Measurements from ENCODE around the gene CNGB1. TPM values are rescaled to one million over a fixed set of nuclear protein-coding genes. Genes with fewer than 3 reads are reported as not detected.

The CNGB1 gene
- total and polyA plus RNA-seq, 2 donors (not counting 1 experiment from before 2014, with no cell fraction given): not detected

DNA sequence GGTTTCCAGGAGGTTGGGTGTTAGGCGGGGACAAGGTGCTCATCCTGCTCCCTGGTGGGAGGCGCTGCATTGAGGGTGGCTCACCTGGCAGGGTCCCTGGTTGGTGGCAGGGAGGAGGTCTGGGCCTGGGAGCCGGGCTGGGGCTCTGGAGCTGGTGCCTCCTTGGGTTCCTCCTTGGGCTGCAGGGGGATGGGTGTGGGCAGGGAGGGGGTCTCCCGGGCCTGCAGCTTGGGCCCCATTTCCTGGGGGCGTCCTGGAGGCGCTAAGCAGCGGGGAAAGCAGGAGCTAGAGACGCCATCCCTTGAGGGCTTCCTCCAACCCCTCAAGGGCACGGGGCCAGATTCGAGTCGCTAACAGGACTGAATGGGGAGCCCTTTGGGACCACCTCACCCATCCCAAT is 11.1 kb downstream of the CNGB1 start:
- H3K4me1 ChIP-seq (ENCODE audit: control insufficient read depth, extremely low read depth, insufficient read depth, low read length): no peaks in the 10 kb centered on the region
- TF ChIP-seq, protein P1, sequence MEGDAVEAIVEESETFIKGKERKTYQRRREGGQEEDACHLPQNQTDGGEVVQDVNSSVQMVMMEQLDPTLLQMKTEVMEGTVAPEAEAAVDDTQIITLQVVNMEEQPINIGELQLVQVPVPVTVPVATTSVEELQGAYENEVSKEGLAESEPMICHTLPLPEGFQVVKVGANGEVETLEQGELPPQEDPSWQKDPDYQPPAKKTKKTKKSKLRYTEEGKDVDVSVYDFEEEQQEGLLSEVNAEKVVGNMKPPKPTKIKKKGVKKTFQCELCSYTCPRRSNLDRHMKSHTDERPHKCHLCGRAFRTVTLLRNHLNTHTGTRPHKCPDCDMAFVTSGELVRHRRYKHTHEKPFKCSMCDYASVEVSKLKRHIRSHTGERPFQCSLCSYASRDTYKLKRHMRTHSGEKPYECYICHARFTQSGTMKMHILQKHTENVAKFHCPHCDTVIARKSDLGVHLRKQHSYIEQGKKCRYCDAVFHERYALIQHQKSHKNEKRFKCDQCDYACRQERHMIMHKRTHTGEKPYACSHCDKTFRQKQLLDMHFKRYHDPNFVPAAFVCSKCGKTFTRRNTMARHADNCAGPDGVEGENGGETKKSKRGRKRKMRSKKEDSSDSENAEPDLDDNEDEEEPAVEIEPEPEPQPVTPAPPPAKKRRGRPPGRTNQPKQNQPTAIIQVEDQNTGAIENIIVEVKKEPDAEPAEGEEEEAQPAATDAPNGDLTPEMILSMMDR (conservative IDR thresholded peaks at IDR 0.05 in 1 of 2, IDR thresholded peaks at IDR 0.05 in 1 of 2; ENCODE audit: low read depth in 1 of 2, low read length in 2 of 2): no peak
- no peak for TF ChIP-seq EZH2 (IDR thresholded peaks at IDR 0.05; ENCODE audit: low read length, missing control alignments)
- no peaks in the 10 kb centered on the region for H3K36me3 ChIP-seq (ENCODE audit: control insufficient read depth, insufficient read depth, low read length)
- peaks cover 11% of the 10 kb centered on the region for H3K27me3 ChIP-seq (ENCODE audit: control insufficient read depth, insufficient read depth, low read length)
- no peak overlapping the region for H3K27ac ChIP-seq (ENCODE audit: insufficient read depth, low read length)
- no peaks in the 10 kb centered on the region for H4K20me1 ChIP-seq (ENCODE audit: control insufficient read depth, extremely low read depth, insufficient read depth, low read length)
- no peaks in the 10 kb centered on the region for H3K79me2 ChIP-seq (ENCODE audit: control insufficient read depth, insufficient read depth, low read length)
- no peak for DNase-seq (ENCODE audit: low read depth in 2 of 2)
- no peak overlapping the region for H3K4me3 ChIP-seq (replicated peaks in 1 of 4; ENCODE audit: control extremely low read depth in 1 of 4, insufficient read depth in 1 of 4, low read depth in 3 of 4, low read length in 4 of 4)
- H2AFZ ChIP-seq (ENCODE audit: low read length): no peak overlapping the region
- H3K9ac ChIP-seq (ENCODE audit: insufficient read depth, low read length): no peak overlapping the region
- H3K9me3 ChIP-seq (ENCODE audit: control insufficient read depth, insufficient read depth, low read depth, low read length): no peaks in the 10 kb centered on the region
- H3K4me2 ChIP-seq (ENCODE audit: extremely low read depth, insufficient read depth, low read length): no peak overlapping the region

DNA sequence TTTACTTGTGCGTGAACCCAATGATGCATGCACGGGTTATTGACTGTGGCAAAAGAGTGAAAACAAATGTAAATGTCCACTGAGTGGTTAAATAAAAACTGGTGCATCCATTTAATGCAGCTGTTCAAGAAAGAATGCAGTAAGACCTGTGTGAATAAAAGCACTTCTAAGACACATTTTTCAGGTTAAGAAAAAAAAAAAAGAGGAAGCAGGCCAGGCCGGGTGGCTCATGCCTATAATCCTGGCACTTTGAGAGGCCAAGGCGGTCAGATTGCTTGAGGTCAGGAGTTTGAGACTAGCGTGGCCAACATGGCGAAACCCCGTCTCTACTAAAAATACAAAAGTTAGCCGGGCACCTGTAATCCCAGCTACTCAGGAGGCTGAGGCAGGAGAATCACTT is 11.8 kb downstream of the CNGB1 start:
- peaks cover 11% of the 10 kb centered on the region for H3K27me3 ChIP-seq (ENCODE audit: control insufficient read depth, insufficient read depth, low read length)
- TF ChIP-seq EZH2 (IDR thresholded peaks at IDR 0.05; ENCODE audit: low read length, missing control alignments): no peak
- TF ChIP-seq, protein P1 (conservative IDR thresholded peaks at IDR 0.05 in 1 of 2, IDR thresholded peaks at IDR 0.05 in 1 of 2; ENCODE audit: low read depth in 1 of 2, low read length in 2 of 2): no peak
- H3K36me3 ChIP-seq (ENCODE audit: control insufficient read depth, insufficient read depth, low read length): no peaks in the 10 kb centered on the region
- H3K4me3 ChIP-seq (replicated peaks in 1 of 4; ENCODE audit: control extremely low read depth in 1 of 4, insufficient read depth in 1 of 4, low read depth in 3 of 4, low read length in 4 of 4): no peak overlapping the region
- no peak overlapping the region for H3K4me2 ChIP-seq (ENCODE audit: extremely low read depth, insufficient read depth, low read length)
- H2AFZ ChIP-seq (ENCODE audit: low read length): no peak overlapping the region
- no peak for DNase-seq (ENCODE audit: low read depth in 2 of 2)
- H3K9me3 ChIP-seq (ENCODE audit: control insufficient read depth, insufficient read depth, low read depth, low read length): no peaks in the 10 kb centered on the region
- no peak overlapping the region for H3K27ac ChIP-seq (ENCODE audit: insufficient read depth, low read length)
- no peaks in the 10 kb centered on the region for H4K20me1 ChIP-seq (ENCODE audit: control insufficient read depth, extremely low read depth, insufficient read depth, low read length)
- no peaks in the 10 kb centered on the region for H3K4me1 ChIP-seq (ENCODE audit: control insufficient read depth, extremely low read depth, insufficient read depth, low read length)
- no peak overlapping the region for H3K9ac ChIP-seq (ENCODE audit: insufficient read depth, low read length)
- H3K79me2 ChIP-seq (ENCODE audit: control insufficient read depth, insufficient read depth, low read length): no peaks in the 10 kb centered on the region

DNA sequence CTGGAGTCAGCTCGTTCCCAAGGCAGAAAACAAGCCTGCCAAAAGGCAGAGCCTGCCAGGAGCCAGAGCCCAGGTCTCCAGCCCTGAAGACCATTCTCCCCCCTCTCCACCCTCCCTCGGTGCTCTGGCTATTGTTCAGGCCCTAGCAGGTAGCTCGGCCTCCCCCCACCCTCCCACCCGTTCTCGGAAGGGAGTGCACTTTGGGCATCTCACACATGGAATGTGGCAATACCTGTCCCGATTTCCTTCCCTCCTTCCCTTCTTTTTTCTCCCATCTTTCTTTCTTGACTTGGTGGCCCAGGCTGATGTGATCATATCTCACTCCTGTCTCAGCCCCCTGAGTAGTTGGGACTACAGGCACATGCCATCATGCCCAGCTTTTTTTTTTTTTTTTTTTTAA is 12.4 kb downstream of the CNGB1 start:
- DNase-seq (ENCODE audit: low read depth in 2 of 2): no peak
- Histone ChIP-seq H3K79me2 (ENCODE audit: control insufficient read depth, insufficient read depth, low read length) (no peaks in the 10 kb centered on the region), H3K9ac (ENCODE audit: insufficient read depth, low read length) (no peak overlapping the region), H3K36me3 (ENCODE audit: control insufficient read depth, insufficient read depth, low read length) (no peaks in the 10 kb centered on the region), H3K4me1 (ENCODE audit: control insufficient read depth, extremely low read depth, insufficient read depth, low read length) (no peaks in the 10 kb centered on the region), H3K4me3 (replicated peaks in 1 of 4; ENCODE audit: control extremely low read depth in 1 of 4, insufficient read depth in 1 of 4, low read depth in 3 of 4, low read length in 4 of 4) (no peak overlapping the region), H3K27me3 (ENCODE audit: control insufficient read depth, insufficient read depth, low read length) (peaks cover 11% of the 10 kb centered on the region), H3K4me2 (ENCODE audit: extremely low read depth, insufficient read depth, low read length) (no peak overlapping the region), H3K9me3 (ENCODE audit: control insufficient read depth, insufficient read depth, low read depth, low read length) (no peaks in the 10 kb centered on the region), H3K27ac (ENCODE audit: insufficient read depth, low read length) (no peak overlapping the region), H2AFZ (ENCODE audit: low read length) (no peak overlapping the region), H4K20me1 (ENCODE audit: control insufficient read depth, extremely low read depth, insufficient read depth, low read length) (no peaks in the 10 kb centered on the region)
- no peak for TF ChIP-seq EZH2 (IDR thresholded peaks at IDR 0.05; ENCODE audit: low read length, missing control alignments)
- TF ChIP-seq, protein P1 (conservative IDR thresholded peaks at IDR 0.05 in 1 of 2, IDR thresholded peaks at IDR 0.05 in 1 of 2; ENCODE audit: low read depth in 1 of 2, low read length in 2 of 2): no peak

Data from fibroblast of lung (primary cell).